MM.1S (cell line): ENCODE measurements around the gene HCRTR2.

Experiments
- CTCF ChIP-seq: fragments of 300-600 bp; sonication (generic); IDR thresholded peaks from 2 replicates; pipeline ENCODE4 v1.5.1; 2016; ENCODE audit warnings: antibody characterized with exemption, low read length, mixed read lengths
- EZH2 ChIP-seq: fragments of 300-600 bp; sonication (generic); optimal IDR thresholded peaks from 2 replicates; pipeline ENCODE3; 2017; ENCODE audit warnings: low read depth, mild to moderate bottlenecking, antibody characterized with exemption, low read length, mixed read lengths
- EZH2phosphoT487 ChIP-seq: fragments of 300-600 bp; sonication (generic); IDR thresholded peaks from 2 replicates; pipeline ENCODE4 v1.6.1; 2018; ENCODE audit warnings: antibody characterized with exemption, low read length

DNA sequence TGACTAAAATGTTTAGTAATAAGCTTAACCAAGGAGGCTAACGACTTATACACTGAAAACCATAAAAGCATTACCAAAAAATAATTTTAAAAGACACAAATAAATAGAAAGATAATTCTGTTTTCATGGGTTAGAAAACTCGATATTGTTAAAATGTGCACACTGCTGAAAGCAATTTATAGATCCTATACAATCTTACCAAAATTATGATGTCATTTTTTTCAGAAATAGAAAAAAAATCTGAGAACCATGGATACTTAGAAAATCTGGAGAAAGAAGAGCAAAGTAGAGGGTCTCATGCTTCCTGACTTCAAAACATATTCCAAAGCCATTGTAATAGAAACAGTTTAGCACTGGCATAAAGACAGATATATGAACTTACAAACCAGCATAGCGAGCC is 46.6 kb downstream of the HCRTR2 start:
- TF ChIP-seq CTCF (no peak), EZH2 (no peak), EZH2phosphoT487 (no peak)
